SK-N-SH treated with all-trans-retinoic acid at 6 μM for 48 hours (cell line): ENCODE results near the gene RRBP1.

ENCODE experiments used
- BACH2 ChIP-seq: fragments of 250-450 bp; sonication (Bioruptor Pico); IDR thresholded peaks from 2 replicates; pipeline ENCODE4 v1.9.0; 2021; ENCODE audit warnings: mild to moderate bottlenecking, borderline replicate concordance
- CSDC2 ChIP-seq: fragments of 250-450 bp; sonication (Bioruptor Pico); IDR thresholded peaks from 2 replicates; pipeline ENCODE4 v1.5.0; 2020; ENCODE audit warnings: mild to moderate bottlenecking, moderate library complexity
- OSR1 ChIP-seq: fragments of 250-450 bp; sonication (Bioruptor Pico); IDR thresholded peaks from 2 replicates; pipeline ENCODE4 v1.8.0; 2022; ENCODE audit warnings: moderate library complexity, mild to moderate bottlenecking, inconsistent platforms
- RARB ChIP-seq: fragments of 250-450 bp; sonication (Bioruptor Pico); IDR thresholded peaks from 2 replicates; pipeline ENCODE4 v1.8.0; 2021; ENCODE audit warnings: mild to moderate bottlenecking, moderate library complexity
- ZFP3 ChIP-seq: fragments of 250-450 bp; sonication (Bioruptor Pico); IDR thresholded peaks from 2 replicates; pipeline ENCODE4 v1.5.0; 2020; ENCODE audit warnings: mild to moderate bottlenecking, moderate library complexity
- TF ChIP-seq, protein P1 (sequence below): fragments of 250-450 bp; sonication (Bioruptor Pico); IDR thresholded peaks from 2 replicates; pipeline ENCODE4 v1.5.1; 2020; ENCODE audit warnings: low read depth, mild to moderate bottlenecking, moderate library complexity
- TF ChIP-seq, protein P2 (sequence below): fragments of 250-450 bp; sonication (Bioruptor Pico); IDR thresholded peaks from 2 replicates; pipeline ENCODE4 v1.8.0; 2020; ENCODE audit warnings: mild to moderate bottlenecking, moderate library complexity, borderline replicate concordance

DNA sequence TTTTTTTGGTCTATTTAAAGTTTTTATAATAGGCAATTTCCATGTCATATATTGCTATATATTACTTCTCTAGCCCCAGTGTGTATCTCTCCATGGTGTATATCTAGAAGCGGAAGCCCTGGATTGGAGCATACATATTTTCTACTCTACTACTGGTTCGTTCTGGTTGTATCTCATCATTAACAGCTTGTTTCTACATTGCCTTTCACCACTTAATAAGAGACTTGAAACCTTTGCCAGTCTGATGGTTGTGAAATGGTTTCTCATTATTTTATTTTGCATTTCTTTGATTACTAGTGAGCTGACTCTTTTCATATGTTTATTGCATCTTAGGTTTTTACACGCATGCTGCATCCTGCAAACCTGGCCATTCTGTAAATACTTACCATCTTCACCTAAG, 108.6 kb downstream of the RRBP1 start:
- TF ChIP-seq RARB (CRISPR knock-in tag) (no peak), BACH2 (CRISPR knock-in tag) (no peak), CSDC2 (CRISPR knock-in tag) (no peak), ZFP3 (CRISPR knock-in tag) (no peak), OSR1 (CRISPR knock-in tag) (no peak)
- TF ChIP-seq, protein P1, sequence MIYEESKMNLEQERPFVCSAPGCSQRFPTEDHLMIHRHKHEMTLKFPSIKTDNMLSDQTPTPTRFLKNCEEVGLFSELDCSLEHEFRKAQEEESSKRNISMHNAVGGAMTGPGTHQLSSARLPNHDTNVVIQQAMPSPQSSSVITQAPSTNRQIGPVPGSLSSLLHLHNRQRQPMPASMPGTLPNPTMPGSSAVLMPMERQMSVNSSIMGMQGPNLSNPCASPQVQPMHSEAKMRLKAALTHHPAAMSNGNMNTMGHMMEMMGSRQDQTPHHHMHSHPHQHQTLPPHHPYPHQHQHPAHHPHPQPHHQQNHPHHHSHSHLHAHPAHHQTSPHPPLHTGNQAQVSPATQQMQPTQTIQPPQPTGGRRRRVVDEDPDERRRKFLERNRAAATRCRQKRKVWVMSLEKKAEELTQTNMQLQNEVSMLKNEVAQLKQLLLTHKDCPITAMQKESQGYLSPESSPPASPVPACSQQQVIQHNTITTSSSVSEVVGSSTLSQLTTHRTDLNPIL (CRISPR knock-in tag) = no peak
- TF ChIP-seq, protein P2, sequence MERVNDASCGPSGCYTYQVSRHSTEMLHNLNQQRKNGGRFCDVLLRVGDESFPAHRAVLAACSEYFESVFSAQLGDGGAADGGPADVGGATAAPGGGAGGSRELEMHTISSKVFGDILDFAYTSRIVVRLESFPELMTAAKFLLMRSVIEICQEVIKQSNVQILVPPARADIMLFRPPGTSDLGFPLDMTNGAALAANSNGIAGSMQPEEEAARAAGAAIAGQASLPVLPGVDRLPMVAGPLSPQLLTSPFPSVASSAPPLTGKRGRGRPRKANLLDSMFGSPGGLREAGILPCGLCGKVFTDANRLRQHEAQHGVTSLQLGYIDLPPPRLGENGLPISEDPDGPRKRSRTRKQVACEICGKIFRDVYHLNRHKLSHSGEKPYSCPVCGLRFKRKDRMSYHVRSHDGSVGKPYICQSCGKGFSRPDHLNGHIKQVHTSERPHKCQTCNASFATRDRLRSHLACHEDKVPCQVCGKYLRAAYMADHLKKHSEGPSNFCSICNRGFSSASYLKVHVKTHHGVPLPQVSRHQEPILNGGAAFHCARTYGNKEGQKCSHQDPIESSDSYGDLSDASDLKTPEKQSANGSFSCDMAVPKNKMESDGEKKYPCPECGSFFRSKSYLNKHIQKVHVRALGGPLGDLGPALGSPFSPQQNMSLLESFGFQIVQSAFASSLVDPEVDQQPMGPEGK = no peak
